HG03045 (cell line): ENCODE results near the gene SMG1.
"Not testable (repeated sequence)": the region's sequence is repeated elsewhere in the genome, so short reads cannot be mapped to it uniquely, and the experiment has no call there.

Experiments used
- ATAC-seq: cut with Tn5 transposase; IDR thresholded peaks from one replicate; pipeline ENCODE4 v1.9.1; 2021; ENCODE audit warnings: mild to moderate bottlenecking, moderate library complexity; ENCODE audit not compliant: unreplicated experiment

SMG1 gene

GRCh38 chr16:18936727-18937340, 10.6 kb upstream of the SMG1 start:
- ATAC-seq = no peak

GRCh38 chr16:18933501-18933900, 7.3 kb upstream of the SMG1 start:
- ATAC-seq = no peak

GRCh38 chr16:18932243-18932987, 6.2 kb upstream of the SMG1 start:
- no peak for ATAC-seq

DNA sequence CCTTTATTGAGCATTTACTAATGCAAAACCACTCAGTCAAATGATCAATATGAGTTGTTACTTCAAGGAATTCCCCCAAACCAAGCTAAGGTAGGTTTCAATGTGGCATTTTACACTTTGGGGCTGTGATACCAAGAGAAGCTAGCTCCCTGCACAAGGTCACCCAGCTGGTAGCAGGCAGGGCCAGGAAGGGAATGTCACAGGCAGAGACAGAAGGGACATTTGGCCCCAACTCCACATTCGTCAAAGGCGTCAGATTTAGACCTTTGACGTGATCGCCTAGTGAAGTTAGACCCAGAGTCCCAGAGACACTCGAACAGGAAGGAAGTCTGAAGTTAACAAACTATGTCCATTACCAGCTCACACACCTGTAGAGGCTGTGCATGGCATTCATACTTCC, 5.5 kb upstream of the SMG1 start:
- no peak for ATAC-seq

DNA sequence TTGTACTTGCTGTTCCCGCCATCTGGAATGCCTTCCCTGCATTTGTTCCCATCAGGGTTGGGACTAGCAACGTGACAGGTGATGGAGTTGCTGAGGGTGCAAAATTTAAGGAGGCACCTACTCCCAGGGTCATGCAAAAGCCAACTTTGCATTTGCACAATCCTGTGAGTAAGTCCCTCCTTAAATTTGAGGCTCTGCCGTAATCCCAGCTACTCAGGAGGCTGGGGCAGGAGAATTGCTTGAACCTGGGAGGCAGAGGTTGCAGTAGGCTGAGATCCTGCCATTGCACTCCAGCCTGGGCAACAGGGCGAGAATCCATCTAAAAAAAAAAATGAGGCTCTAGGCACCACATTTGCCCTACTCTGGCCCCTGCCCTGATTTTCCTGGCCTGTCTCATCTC, 3.9 kb upstream of the SMG1 start:
- ATAC-seq = not testable (repeated sequence)

- ATAC-seq = not testable (repeated sequence)
These were observed 1.9 kb upstream of the SMG1 start for GRCh38 chr16:18928073-18928472.

DNA sequence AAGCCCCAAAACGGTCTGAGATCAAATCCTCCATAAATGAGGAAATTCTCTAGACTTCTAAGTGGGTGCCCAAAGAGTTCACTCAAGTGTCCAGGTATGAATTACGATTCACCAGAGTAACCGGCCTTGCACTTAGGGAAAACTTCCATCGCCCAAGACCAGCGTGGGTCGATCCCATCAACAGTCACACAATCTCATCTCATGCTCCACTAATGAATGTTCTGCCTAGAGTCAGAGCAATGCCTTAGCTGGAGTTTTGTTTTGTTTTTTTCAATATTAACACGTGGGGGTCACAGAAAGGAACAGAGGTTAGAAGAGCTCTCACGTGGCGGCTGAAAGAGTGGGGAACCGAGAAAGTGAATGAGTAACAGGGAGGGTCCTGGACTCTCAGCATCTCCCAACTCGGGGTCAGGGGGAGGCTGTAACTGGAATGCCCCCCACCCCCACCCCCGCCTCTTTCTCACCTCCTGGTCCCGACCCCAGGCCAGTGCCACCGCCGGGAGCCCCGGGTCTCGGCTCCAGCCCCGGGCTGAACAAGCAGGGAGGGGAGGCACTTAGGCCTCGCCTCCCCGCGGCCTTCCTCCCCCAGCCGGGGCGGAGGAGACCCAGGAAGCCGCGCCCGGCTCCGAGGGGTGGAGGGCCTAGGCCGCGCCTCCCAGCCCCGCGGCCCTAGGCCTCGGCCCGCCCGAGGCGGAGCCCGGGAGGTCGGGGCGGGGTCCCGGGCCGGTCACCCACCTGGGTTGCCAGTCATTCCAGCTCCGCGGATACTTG, 808 bp downstream of the SMG1 start:
- ATAC-seq = peak; percentile 55

- not testable (repeated sequence) for ATAC-seq
These were observed 2.3 kb downstream of the SMG1 start for GRCh38 chr16:18923935-18924334.

DNA sequence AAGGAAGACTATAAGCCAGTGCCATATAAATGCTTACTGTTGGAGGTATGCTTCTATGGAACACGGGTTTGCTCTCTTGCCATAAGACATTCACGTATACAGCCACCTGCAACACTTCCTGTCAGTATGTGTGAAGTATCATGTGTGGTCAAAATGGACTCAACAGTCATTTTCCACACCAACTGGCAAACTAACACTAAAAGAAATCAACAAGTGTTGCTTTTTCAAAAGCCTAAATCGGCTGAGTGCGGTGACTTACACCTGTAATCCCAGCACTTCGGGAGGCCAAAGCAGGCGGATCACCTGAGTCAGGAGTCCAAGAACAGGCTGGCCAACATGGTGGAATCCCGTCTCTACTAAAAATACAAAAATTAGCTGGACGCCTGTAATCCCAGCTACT, 3.1 kb downstream of the SMG1 start:
- ATAC-seq = not testable (repeated sequence)

- not testable (repeated sequence) for ATAC-seq
These were observed 16.6 kb downstream of the SMG1 start for GRCh38 chr16:18909585-18909984.

GRCh38 chr16:18908716-18909115, 17.5 kb downstream of the SMG1 start:
- ATAC-seq = not testable (repeated sequence)

- not testable (repeated sequence) for ATAC-seq
These were observed 23.4 kb downstream of the SMG1 start for GRCh38 chr16:18902778-18903177.

DNA sequence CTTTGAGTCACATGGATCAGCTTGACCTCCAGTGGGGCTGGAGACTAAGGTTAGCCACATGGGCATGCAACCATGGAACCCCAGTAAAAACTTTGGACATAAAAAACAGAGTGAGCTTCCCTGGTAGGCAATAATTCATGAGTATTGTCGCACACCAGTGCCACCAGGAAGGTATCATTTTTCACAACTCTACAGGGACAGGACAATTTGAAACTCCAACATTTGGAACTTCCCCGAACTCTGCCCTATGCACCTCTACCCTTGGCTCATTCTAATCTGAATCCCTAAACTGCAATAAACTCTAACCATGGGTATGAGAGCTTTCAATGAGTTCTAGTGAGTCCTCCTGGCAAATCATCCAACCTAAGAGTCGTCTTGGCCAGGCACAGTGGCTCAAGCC, 24.2 kb downstream of the SMG1 start:
- ATAC-seq = not testable (repeated sequence)

- ATAC-seq = not testable (repeated sequence)
These were observed 25.0 kb downstream of the SMG1 start for GRCh38 chr16:18901194-18901593.

- not testable (repeated sequence) for ATAC-seq
These were observed 41.8 kb downstream of the SMG1 start for GRCh38 chr16:18884456-18884855.

DNA sequence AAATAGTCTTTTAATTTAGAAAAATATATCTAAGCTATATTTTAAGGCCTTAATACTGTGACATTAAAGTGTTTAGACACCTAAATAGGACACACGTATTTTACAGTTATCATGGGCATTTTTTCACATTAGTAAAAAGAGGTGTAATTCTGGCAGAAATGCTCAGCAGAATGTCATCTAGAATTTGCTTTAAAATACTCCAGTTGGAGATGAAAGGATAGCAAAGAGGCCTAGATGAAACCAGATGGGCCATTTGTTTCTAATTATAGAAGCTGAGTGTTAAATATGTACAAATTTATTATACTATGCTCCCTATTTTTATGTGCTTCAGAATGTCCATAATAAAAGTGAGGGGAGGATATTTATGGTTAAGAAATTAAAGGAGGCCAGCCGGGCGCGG, 48.5 kb downstream of the SMG1 start:
- ATAC-seq = not testable (repeated sequence)

GRCh38 chr16:18877259-18877658, 48.9 kb downstream of the SMG1 start:
- ATAC-seq = not testable (repeated sequence)

- not testable (repeated sequence) for ATAC-seq
These were observed 49.9 kb downstream of the SMG1 start for GRCh38 chr16:18876301-18876700.

DNA sequence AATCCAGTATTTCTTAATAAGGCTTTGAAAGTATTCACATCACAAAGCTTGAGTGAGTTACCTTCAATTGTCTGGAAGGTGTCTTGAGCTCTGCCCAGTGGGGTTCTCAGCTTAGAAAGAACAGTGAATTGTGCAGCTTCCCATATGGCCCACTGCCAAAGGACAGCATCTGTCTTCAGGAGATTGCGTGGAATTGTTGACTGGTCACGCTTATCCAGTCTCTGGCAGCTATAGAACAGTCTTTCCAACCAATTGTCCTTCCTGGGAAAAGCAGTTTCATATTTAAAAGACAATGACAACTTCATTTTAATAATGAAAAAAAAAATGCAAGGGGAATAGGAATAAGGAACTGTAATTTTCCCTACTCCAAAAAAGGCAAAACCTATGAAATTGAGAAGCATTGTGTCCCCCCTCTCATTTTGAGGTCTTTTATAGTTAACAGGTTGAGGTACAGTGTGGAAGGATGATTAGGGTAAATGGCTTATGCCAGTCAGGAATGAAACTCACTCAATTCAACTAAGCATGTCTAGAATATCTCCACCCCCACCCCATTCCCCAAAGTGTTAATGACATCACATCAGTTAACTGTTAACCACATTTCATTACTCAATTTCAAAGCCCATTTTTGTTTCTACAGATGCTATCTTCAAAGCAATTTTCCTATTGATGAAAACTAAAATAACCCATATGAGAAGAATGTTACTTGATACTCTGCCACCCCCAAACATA, 57.0 kb downstream of the SMG1 start:
- ATAC-seq = not testable (repeated sequence)

DNA sequence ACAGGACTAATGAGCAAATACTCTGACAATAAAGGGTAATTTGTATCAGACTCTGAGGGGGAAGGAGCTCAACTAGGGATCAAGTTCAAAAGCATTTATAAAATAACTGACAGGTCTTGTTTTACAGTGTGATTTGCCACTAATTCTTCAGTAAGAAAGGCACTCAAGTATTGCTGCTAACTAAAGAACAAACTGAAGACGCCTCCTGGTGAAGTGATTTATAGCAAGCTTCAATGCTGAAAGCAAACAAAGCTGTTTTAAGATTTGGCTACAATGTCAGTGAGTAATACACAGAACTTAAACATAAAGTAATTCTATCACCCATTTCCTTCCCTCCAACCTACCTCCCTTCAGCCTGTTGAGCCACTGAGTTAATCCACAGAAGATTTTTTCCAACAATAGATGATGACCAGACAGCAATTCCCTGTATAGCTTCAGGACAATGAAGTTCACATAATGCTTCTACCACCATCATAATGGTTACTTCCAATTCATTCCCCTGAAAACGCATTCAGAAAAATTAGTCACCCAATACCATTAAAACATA, 59.9 kb downstream of the SMG1 start:
- not testable (repeated sequence) for ATAC-seq

- not testable (repeated sequence) for ATAC-seq
These were observed 63.3 kb downstream of the SMG1 start for GRCh38 chr16:18862891-18863290.
